SK-N-SH treated with all-trans-retinoic acid at 6 μM for 48 hours (cell line): ENCODE data around the gene ADGRV1.

Experiments
- ISL1 ChIP-seq: fragments of 250-450 bp; sonication (Bioruptor Pico); IDR thresholded peaks from 2 replicates; pipeline ENCODE4 v2.1.2; 2022; ENCODE audit warnings: mild to moderate bottlenecking, moderate library complexity
- TSHZ2 ChIP-seq: fragments of 250-450 bp; sonication (Bioruptor Pico); IDR thresholded peaks from 2 replicates; pipeline ENCODE4 v1.5.0; 2020; ENCODE audit warnings: mild to moderate bottlenecking, moderate library complexity
- ZNF8 ChIP-seq: fragments of 450-650 bp; formaldehyde crosslinking; IDR thresholded peaks from 2 replicates; pipeline ENCODE4 v1.5.0; 2020; ENCODE audit warnings: mild to moderate bottlenecking, moderate library complexity

- TF ChIP-seq TSHZ2 (CRISPR knock-in tag) (no peak), ZNF8 (CRISPR knock-in tag) (no peak), ISL1 (CRISPR knock-in tag) (no peak)
Measured at GRCh38 chr5:90793183-90793582, 234.6 kb downstream of the ADGRV1 start.
